Stimulated activated CD8-positive, alpha-beta memory T cell treated with anti-CD3 and anti-CD28 coated beads, Interleukin-15, amount 100 ng/mL, for 1 hour (primary cell): ENCODE measurements around the gene MAN1A1.

Experiments used
- DNase-seq: peaks from one replicate; pipeline ENCODE4 v3.0.0-alpha.2; 2020; ENCODE audit warnings: low read depth

Gene MAN1A1

DNA sequence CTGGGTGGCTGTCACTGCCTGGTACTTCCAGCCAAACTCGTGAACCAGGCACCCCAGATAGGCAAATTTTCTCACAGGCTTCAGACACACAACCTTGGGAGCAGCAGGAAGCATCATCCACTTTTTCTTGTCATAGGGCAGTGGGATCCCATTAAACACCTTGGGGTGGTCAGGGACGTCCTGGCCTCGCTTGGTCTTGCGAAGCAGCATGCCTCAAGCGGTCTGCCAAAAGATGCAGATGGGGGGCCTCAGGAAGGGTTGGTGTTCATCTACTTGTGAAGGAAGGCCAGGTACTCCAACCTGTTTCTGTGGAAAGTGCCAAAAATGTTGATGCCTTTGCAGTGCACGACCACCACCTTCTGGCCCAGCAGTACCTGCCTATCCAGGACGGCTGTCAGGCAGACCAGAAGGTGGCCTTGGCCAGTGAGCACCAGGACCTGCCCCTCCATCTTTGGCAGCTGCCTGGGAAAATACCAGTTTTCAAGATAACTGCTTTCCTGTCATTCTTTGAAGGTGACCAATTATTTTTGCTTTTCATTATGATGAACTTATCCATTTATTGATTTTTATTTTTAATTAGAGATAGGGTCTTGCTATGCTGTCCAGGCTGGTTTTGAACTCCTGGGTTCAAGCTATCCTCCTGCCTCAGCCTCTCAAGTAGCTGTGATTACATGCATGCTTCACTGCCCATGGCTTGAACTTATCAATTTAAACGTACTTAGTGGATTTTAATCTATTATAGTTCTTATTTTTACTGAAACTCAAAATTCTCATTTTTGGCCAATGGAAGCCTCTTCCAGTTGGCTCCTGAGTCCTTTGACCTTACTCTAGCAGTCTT is 80.1 kb downstream of the MAN1A1 start:
- DNase-seq, result no peak

DNA sequence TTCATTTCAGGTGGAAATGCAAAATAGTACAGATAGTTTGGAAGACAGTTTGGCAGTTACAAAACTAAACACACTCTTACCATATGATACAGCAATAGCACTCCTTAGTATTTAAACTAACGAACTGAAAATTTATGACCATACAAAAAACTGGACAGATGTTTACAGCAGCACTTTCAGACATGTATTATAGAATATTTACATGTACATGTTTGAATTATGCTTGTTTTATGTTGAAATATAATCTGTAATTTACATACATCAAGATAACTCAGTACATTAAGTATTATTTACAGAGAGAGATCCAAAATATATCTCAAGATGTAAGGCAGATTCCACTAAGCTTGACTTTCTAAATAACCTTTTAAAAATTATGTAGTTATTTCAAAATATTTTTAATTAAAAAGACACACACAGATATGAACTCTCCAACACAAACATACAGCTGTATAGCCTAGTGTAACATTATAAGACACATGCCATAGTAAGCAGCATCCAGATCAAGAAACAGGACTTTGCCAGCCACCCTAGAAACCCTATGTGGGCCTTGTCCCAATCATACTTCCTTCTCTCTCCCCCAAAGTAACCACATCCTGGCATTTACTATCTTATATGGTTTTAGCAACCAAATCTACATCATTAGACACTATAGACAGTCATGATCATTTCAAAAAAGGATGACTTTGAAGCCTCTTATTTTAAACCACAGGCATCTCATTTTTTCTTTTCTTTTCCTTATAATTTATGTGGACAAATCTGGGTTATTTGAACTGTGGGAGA is 82.2 kb downstream of the MAN1A1 start:
- DNase-seq, result no peak

DNA sequence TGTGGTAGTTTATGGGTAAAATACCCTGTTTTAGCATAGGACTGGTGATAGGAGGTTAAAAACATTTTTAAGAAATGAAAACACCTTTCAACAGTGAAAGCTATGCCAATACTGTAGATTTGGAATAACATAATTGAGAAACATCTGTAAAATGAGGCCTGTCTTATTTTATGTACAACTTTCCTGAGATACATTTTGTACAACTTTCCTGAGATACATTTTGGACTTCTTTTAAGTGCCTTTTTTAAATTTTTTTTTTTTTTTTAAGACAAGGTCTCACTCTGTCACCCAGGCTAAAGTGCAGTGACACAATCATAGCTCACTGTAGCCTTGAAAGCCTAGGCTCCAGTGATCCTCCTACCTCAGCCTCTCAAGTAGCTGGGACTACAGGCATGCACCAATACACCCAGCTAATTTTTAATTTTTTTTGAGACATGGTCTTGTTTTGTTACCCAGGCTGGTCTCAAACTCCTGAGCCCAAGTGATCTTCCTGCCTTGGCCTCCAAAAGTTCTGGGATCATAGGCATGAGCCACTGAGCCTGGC is 84.6 kb downstream of the MAN1A1 start:
- DNase-seq, result no peak

DNA sequence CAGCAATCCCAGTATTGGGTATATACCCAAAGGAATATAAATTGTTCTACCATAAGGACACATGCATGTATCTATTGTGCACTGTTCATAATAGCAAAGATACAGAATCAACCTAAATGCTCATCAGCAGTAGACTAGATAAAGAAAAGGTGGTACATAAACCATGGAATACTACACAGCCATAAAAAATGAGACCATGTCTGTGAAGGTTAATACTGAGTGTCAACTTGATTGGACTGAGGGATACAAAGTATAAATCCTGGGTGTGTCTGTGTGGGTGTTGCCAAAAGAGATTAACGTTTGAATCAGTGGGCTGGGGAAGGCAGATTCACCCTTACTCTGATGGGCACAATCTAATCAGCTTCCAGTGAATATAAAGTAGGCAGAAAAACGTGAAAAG is 86.9 kb downstream of the MAN1A1 start:
- DNase-seq, result no peak

DNA sequence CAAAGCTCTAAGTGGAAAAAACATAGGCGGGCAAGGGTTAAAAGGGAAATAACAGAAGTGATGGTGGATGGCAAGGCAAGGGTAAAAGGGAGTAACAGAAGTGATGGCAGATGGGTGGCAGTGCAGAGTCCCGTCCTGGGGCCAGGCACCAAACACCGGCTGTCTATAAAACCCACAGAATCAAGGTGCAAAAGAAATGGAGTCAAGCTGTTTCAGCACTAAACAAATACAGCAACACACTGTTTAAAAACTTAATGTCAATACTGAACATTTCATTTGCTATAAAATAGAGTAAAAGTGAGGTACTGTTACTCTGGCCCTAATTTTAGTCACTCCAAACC is 87.6 kb downstream of the MAN1A1 start:
- DNase-seq, result no peak

GRCh38 chr6:119259027-119259426 is 90.5 kb downstream of the MAN1A1 start:
- no peak for DNase-seq

GRCh38 chr6:119257726-119258125 is 91.8 kb downstream of the MAN1A1 start:
- DNase-seq, result no peak

DNA sequence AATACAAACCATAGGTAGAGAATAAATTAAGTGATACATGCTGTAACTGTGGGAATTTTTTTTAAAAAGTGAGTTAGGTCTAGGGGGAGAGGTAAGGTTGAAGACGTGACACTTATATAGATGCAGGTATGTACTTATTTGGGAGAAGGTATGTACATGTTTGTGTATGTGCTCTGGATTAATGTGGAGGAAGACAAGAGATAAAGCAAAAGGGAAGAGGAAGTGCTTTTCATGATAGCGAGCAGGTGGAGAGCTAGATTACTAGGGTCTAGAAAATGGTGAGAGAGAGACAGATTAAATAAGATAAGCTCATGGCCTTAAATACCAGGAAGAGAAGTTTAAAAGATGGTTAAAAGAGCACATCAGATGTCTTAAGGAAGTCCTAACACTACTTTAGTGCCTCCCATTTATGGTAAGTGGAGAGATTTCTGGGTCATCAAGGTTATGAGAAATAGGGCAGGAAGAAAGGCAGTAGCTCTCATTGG is 92.5 kb downstream of the MAN1A1 start:
- no peak for DNase-seq

GRCh38 chr6:119256392-119256791 is 93.2 kb downstream of the MAN1A1 start:
- no peak for DNase-seq

GRCh38 chr6:119255492-119255891 is 94.1 kb downstream of the MAN1A1 start:
- no peak for DNase-seq

- no peak for DNase-seq
Observed at GRCh38 chr6:119250036-119250435, 99.5 kb downstream of the MAN1A1 start.

DNA sequence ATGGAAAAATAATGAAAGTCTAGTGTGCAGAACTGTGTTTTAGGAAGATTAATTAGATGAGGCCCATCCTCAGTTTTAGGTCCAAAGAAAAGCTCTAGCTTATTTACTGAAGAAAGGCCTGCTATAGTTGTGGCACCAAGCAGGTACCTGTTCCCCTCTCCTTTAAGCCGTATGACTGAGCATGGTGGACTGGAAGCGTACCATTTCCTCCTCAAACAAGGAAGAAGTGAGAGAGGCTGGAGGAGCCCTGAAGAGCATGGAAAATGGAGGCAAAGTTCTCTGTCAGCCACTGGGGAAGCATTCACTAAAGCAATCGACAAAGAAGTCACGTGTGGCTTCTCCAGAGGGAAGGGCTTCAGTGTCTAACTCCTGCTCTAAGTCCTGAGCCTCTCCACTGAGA is 100.2 kb downstream of the MAN1A1 start:
- no peak for DNase-seq

DNA sequence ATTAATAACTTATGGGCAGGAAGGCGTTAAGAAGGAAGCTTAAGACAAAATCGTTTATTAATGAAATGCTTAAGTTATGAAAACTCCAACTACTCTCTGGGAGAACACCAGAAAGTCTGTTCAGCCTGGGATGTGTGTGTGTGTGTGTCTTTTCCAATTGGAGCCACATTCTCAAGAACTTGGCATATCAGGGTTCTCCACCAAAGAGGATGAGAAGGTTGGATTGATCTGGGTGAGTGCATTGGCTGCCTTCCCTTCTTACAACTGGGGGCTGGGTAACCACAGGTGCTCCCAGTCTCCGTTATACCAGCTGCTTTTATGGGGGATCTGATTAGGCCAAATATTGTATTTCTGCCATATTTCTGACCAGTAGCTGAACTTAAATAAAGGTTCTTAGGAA is 102.1 kb downstream of the MAN1A1 start:
- no peak for DNase-seq

DNA sequence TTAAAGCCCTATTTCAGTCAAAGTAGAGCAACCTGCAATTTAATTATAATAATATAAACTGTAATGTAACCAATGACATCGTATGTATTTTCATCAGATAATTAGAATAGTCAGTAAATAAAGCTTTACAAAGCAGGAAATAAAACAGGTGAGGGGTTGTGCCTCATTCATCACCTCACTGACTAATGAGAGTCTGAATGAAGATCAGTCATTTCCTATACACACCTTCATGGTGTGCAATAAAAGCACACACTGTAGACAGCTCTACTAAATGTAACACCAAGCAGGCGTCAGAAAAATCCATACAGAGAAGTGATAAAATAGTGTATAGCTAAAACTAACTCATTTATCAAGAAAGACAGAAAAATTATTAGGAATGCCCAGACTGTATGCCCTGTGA is 105.9 kb downstream of the MAN1A1 start:
- DNase-seq, result no peak

DNA sequence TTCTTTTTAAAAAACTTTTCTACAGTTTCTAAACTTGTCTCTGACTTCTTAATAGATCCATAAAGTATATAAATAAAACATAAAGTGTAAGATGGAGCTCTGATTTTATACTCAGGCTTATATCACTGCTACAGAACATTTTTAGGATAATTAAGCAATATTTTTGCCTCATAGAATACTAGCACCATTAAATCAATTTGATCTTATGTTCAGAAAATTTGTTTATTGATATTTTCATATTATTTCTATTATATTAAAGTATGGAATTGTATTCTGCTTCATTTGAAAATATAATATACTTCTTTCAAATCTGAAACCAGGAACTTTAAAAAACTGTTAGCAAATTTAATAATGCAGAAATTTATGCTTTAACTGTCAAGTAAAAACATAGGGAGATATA is 106.5 kb downstream of the MAN1A1 start:
- no peak for DNase-seq

GRCh38 chr6:119241540-119242309 is 107.8 kb downstream of the MAN1A1 start:
- no peak for DNase-seq

DNA sequence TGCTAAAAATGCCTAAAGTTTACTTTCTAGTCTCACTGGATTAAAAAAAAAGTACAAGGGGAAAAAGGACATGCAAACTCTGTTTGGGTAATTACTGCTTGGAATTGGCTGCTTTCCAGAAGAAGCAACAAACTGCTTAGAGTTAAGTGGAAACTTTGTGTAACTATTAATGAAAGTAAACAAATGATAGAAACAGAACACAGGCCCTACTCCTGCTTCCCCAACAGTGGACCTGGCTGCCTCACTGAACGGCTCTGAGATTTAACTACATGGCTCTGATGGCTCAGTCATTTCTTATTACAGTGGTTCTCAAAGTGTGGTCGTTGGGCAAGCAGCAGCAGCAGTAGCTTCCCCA is 108.5 kb downstream of the MAN1A1 start:
- no peak for DNase-seq

DNA sequence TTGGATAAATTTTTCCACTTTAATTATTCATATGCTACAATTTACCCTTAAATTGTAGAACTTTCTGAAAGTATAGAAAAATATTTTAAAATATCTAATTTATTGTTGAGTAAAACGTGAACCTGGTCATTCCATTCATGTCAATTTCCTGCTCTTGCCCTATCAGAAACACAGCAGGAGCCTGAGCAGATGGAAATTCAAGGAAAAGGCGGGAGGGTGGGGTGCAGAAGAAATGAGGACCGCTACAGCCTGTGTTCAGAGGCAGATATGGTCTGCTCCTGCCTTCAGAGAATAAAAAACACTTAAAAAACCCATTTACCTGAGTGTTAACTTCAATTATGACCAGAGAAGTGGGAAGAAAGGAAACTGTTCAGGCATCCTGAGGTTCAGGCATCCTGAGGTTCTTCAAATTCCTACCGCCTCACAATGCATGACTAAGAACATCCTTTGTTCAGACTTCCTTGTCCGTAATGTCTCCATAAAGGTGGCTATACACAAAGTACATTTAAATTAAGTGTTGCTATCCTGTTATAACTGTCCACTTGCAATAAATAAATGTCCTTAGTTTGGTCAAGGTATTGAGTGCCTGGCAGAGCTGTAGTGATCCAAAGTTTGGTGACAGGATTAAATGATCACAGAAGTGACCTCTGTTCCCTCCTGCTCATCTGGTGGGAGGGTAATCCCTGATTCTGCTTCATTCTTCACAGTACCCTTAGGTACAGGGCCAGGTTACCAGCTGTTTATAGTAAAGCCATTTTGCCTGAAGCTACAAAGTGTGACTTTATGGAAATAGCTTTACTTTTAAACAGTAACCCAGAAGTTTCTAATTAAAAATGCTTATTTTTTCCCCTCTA is 109.1 kb downstream of the MAN1A1 start:
- DNase-seq, result no peak

DNA sequence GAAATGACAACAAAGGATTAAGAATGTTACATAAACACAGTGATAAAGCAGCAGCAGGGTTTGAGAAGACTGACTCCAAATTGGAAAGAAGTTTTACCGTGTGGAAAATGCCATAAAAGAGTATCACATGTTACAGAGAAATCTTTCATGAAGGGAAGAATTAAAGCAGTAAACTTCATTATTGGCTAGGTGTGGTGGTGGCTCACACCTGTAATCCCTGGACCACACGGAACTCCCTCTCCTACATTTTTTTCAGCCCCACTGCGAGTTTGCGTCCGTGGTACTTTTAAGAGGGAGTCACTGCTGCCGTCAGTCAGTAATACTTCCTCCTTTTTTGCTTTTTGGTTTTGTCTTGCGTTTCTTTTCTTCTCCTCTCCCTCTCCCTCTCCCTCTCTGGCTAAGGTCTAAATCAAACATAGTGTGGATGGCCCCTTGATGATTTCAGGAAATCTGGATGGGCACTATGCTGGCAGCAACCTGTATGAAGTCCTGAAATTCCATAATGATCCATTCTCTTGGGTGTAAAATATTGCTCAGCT is 112.3 kb downstream of the MAN1A1 start:
- DNase-seq, result no peak

DNA sequence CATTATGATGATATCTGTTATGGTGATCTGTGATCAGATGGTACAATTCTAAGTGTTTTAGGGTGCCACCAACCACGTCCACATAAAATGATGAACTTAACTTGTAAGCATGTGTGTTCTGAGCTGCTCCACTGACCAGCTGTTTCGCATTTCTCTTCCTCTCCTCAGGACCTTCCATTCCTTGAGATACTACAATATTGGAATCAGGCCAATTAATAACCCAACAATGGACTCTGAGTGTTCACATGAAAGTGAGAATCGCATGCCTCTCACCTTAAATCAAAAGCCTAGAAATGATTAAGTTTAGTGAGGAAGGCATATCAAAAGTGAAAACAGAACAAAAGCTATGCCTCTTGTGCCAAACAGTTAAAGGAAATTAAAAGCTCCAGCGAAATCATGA is 114.6 kb downstream of the MAN1A1 start:
- no peak for DNase-seq

DNA sequence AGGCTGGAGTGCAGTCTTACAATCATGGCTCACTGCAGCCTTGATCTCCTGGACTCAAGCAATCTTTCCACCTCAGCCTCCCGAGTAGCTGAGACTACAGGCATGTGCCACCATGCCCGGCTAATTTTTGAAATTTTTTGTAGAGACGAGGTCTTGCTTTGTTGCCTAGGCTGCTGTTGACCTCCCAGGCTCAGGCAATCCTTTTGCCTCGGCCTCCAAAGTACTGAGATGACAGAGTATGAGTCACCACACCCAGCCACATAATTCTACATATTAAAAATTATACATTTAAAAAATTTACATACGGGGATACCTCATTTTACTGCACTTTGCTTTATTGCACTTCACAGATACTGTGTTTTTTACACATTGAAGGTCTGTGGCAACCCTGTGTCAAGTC is 115.1 kb downstream of the MAN1A1 start:
- DNase-seq, result no peak
